Gastrocnemius medialis (tissue), 4 donors: Measurements from ENCODE around the gene MROH2A.

Source experiments
- POLR2A ChIP-seq, 2 donors: fragments of 450-650 bp; IDR thresholded peaks; one replicate each; pipeline ENCODE4 v1.6.1; 2017; ENCODE audit warnings: antibody characterized with exemption in 2 of 2, mild to moderate bottlenecking in 2 of 2, moderate library complexity in 2 of 2
- TF ChIP-seq, protein P1 (sequence below), 5 experiments: fragments of 450-650 bp in 3 of 5; fragments of 200-600 bp in 2 of 5; sonication (generic) in 2 of 5; IDR thresholded peaks in 4 of 5; conservative IDR thresholded peaks in 1 of 5; 1 replicate in 4 of 5; 2 replicates in 1 of 5; pipeline ENCODE4 v1.5.1; 2016 to 2019; ENCODE audit warnings: antibody characterized with exemption in 5 of 5, mild to moderate bottlenecking in 3 of 5, moderate library complexity in 3 of 5

DNA sequence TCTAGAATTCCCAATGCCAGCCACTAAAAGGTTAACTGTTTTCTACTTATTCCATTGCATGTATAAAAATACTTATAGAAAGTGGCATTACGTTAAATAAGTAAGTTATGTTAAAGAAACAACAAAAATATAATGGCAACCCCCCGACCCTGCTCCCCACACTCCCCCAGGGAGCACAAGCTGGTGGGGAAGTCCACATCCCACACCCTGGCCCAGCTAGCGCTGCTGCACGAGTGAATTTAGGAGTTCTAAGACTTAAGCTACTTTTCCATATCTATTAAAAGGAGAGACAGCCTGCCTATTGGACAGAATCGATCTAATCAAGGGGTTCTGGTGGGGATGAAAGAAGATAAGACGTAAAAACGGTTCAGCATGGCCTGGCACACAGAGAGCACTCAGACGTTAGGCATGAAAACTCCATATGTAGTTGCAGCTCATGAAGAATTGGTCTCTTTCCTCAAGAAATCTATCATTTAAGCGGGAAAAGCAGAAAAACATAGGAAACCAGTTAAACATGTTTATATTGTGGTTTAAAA is 59.6 kb downstream of the MROH2A start:
- TF ChIP-seq, protein P1, sequence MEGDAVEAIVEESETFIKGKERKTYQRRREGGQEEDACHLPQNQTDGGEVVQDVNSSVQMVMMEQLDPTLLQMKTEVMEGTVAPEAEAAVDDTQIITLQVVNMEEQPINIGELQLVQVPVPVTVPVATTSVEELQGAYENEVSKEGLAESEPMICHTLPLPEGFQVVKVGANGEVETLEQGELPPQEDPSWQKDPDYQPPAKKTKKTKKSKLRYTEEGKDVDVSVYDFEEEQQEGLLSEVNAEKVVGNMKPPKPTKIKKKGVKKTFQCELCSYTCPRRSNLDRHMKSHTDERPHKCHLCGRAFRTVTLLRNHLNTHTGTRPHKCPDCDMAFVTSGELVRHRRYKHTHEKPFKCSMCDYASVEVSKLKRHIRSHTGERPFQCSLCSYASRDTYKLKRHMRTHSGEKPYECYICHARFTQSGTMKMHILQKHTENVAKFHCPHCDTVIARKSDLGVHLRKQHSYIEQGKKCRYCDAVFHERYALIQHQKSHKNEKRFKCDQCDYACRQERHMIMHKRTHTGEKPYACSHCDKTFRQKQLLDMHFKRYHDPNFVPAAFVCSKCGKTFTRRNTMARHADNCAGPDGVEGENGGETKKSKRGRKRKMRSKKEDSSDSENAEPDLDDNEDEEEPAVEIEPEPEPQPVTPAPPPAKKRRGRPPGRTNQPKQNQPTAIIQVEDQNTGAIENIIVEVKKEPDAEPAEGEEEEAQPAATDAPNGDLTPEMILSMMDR (IDR thresholded peaks at IDR 0.05 in 4 of 5, conservative IDR thresholded peaks at IDR 0.05 in 1 of 5) = no peak
- TF ChIP-seq POLR2A (IDR thresholded peaks at IDR 0.05) = no peak
